Cardiac fibroblast (primary cell): ENCODE results near the gene DCPS.
A peak's percentile ranks its signal among the peaks of the same experiment; 100 is the strongest.
"Not testable (repeated sequence)": the region's sequence is repeated elsewhere in the genome, so short reads cannot be mapped to it uniquely, and the experiment has no call there.

Source experiments
- DNase-seq, 2 donors: peaks; one replicate each; pipeline versions ENCODE4 v3.0.0 to v3.0.0-alpha.2; 2010; ENCODE audit warnings: low read depth in 2 of 2
- H3K4me3 ChIP-seq, 2 donors: replicated peaks in 1 of 2; 1 replicate in 1 of 2; 2 replicates in 1 of 2; pipeline ENCODE4 v1.5.1; 2011; ENCODE audit warnings: low read depth in 2 of 2, low read length in 2 of 2, mild to moderate bottlenecking in 2 of 2, moderate library complexity in 1 of 2
- TF ChIP-seq, protein P1 (sequence below): IDR thresholded peaks from one replicate; pipeline ENCODE4 v1.5.1; 2011; ENCODE audit warnings: low read depth, mild to moderate bottlenecking, low read length, inconsistent platforms

The DCPS gene

DNA sequence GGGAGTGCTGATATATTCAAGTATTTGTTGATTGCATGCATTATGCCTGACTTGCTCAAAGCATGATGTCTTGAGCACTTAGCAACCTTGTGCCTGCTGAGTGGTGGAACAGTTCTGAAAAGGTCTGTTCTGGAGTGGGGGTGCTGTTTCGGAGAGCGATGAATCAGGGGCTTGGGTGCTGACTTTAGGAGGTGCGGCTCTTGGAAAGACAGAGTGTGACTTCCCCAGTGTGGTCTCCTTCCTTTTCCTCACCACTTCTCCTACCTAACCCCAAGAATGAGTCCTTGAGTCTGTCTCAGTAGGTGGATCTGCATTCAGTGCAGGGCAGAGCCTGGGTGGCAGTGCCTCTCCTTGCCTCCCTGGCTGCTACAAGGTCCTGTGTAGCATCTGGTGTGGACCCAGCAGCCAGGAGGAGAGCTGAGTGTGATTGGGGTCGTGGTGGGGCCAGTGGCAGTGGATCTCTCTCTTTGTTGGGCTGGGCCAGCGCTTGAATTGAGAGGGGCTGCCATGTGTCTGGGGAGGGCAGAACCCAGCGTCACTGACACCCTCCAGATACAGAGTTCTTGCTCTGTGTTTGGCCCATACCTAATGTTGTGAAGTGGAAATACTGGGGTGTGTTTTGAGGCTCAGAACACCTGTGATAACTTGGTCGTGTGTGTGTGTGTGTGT, 87.6 kb downstream of the DCPS start:
- DNase-seq, result no peak
- TF ChIP-seq, protein P1, sequence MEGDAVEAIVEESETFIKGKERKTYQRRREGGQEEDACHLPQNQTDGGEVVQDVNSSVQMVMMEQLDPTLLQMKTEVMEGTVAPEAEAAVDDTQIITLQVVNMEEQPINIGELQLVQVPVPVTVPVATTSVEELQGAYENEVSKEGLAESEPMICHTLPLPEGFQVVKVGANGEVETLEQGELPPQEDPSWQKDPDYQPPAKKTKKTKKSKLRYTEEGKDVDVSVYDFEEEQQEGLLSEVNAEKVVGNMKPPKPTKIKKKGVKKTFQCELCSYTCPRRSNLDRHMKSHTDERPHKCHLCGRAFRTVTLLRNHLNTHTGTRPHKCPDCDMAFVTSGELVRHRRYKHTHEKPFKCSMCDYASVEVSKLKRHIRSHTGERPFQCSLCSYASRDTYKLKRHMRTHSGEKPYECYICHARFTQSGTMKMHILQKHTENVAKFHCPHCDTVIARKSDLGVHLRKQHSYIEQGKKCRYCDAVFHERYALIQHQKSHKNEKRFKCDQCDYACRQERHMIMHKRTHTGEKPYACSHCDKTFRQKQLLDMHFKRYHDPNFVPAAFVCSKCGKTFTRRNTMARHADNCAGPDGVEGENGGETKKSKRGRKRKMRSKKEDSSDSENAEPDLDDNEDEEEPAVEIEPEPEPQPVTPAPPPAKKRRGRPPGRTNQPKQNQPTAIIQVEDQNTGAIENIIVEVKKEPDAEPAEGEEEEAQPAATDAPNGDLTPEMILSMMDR, result no peak
- H3K4me3 ChIP-seq, result no peak overlapping the region

DNA sequence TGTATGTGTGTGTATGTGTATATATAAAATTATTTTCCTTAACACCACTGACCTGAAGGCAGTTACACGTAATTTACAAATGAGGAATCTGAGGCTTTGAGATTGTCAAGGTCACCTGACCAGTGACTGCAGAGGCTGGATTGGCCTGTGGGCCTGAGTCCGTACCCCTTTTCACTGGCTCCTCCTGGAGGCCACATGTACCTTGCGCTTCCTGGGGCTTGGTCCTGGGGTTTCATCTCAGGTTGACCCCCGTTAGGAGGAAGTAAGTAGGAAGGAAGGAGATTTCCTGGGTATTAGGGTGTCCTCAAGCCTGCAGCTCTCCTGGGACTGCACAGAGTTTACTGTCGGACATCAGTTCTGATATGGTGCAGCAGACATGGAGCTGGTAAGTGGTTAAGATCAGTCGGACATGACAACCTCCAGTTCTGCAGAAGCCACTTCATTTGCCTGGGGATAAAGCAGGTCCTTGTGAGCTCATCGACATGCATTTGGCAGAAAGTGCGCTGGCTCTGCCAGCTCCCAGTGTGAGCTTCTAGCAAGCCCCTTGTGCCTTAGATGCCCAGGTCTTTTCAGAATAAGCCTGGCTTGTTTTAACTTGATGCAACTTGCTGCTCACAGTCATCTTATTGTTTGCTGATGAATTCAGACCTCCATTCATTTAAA, 88.2 kb downstream of the DCPS start:
- peak in 1 of 2 donors; percentile 45 for DNase-seq
- TF ChIP-seq, protein P1, result peak; percentile 16
- H3K4me3 ChIP-seq, result no peak overlapping the region

DNA sequence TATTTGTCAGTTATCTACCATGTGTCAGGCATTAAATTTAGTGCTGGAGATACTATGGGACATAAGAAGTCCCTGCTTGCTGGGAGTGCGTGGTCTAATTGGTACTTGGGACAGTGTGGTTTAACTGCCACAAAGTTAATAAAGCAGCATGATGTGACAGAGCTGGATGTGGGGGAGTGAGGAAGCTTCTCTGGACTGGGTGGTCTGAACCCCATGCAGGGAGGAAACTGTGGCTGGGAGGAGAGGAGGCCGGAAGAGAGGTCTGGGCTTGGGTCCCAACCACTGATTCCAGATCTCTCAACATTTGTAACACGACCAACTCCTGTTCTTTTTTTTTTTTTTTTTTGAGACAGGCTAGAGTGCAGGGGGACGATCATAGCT, 88.8 kb downstream of the DCPS start:
- TF ChIP-seq, protein P1, result no peak
- peak in 1 of 2 donors; percentile 52 for DNase-seq
- no peak overlapping the region for H3K4me3 ChIP-seq

DNA sequence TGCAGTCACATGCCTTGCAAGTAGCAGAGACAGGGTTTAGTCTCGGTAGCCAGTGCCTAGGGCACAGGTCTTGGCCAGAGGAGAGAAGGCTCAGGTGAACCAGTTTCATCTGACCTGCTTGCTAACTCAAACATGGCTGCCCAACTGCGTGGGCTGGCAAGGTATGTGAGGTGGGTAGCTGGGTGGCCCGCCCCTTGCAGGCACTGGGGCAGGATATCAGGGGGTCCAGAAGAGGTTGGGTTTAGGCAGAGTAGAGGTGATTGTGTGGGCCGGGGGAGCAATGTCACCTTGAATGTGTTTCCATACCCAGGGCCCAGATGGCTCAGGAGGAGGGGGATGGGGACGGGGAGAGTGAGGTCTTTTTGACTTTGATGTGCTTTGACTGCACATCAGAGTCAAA, 89.3 kb downstream of the DCPS start:
- H3K4me3 ChIP-seq, result no peak overlapping the region
- TF ChIP-seq, protein P1, result no peak
- DNase-seq, result no peak

DNA sequence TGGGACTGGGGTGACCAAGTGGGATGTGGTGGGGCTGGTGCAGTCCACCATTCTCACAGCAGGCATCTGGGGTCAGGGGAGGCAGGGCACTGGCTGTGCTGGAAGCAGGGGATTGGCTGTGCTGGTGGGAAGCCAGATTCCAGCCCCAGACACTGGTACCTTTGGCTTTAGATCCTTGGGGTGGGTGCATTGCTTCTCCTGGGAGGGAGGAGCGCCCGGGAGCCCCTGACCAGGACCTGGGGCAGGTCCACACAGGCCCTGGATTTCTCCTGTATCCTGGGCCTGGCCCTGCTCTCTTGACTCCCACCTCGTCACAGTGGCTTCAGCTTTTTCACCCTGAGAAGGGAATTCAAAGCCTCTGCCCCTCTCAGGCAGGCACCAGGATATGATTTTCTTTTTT, 90.2 kb downstream of the DCPS start:
- no peak for DNase-seq
- no peak overlapping the region for H3K4me3 ChIP-seq
- TF ChIP-seq, protein P1, result no peak

DNA sequence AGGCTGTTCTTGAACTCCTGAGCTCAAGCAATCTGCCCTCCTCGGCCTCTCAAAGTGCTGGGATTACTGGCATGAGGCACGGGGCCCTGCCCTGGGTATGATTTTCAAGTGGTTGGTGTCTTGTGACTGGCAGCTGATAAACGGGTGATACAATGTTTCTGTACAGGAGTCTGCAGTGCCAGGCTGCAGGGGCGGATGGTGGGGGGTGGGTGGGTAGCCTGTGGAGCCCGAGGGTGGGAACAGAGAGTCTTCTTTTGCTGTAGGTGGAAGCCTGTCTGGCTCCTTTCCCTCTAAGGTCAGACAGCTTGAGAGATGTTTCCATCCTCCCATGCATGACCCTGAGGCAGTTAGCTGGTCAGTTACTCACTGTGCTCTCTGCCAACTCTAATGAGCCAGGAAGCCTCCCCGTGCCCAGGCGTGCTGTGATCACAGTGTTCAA, 90.8 kb downstream of the DCPS start:
- DNase-seq, result peak in 1 of 2 donors; percentile 26
- not testable (repeated sequence) for H3K4me3 ChIP-seq
